Mesodermal cell (in vitro differentiated cells): Measurements from ENCODE around the gene SLCO3A1.

Experiments
- H3K27ac ChIP-seq: 2 replicates; pipeline ENCODE4 v1.7.0; 2013; ENCODE audit warnings: mild to moderate bottlenecking, low read depth, low read length, moderate library complexity; ENCODE audit not compliant: severe bottlenecking
- H3K36me3 ChIP-seq: 2 replicates; pipeline ENCODE4 v1.7.1; 2013; ENCODE audit warnings: mild to moderate bottlenecking, low read length, moderate library complexity; ENCODE audit not compliant: control insufficient read depth, insufficient read depth
- H3K4me1 ChIP-seq: one replicate; pipeline ENCODE4 v1.7.1; 2013; ENCODE audit warnings: mild to moderate bottlenecking, low read length; ENCODE audit not compliant: insufficient read depth, control insufficient read depth, poor library complexity, severe bottlenecking
- H3K4me3 ChIP-seq: 2 replicates; pipeline ENCODE4 v1.7.0; 2013; ENCODE audit warnings: low read length, control low read depth, mild to moderate bottlenecking; ENCODE audit not compliant: insufficient read depth, poor library complexity, severe bottlenecking; ENCODE audit errors: extremely low read depth
- H3K9me3 ChIP-seq: 2 replicates; pipeline ENCODE4 v1.7.1; 2013; ENCODE audit warnings: mild to moderate bottlenecking, low read length, moderate library complexity; ENCODE audit not compliant: control insufficient read depth
- WGBS, 2 experiments: methylation state at CpG; one replicate each; pipeline ENCODE4 v1.1.5; 2013; ENCODE audit warnings: missing lambda C conversion rate in 2 of 2; ENCODE audit not compliant: insufficient coverage in 2 of 2; 5-methylcytosine and 5-hydroxymethylcytosine counted together

Gene SLCO3A1

GRCh38 chr15:92097474-92098178 is 244.1 kb downstream of the SLCO3A1 start:
- 37 to 66% methylated on average over 10 to 15 of the region's 17 CpGs for WGBS, 2 experiments
- Histone ChIP-seq H3K4me1 (peaks cover 6% of the 10 kb centered on the region), H3K4me3 (no peak overlapping the region), H3K36me3 (no peaks in the 10 kb centered on the region), H3K9me3 (no peaks in the 10 kb centered on the region), H3K27ac (no peak overlapping the region)

GRCh38 chr15:92098869-92099268 is 245.4 kb downstream of the SLCO3A1 start:
- Histone ChIP-seq H3K27ac (no peak overlapping the region), H3K4me1 (peaks cover 4% of the 10 kb centered on the region), H3K4me3 (no peak overlapping the region), H3K36me3 (no peaks in the 10 kb centered on the region), H3K9me3 (no peaks in the 10 kb centered on the region)
- 64 to 78% methylated on average over 4 of the region's 5 CpGs for WGBS, 2 experiments

- Histone ChIP-seq H3K9me3 (no peaks in the 10 kb centered on the region), H3K4me1 (peaks cover 4% of the 10 kb centered on the region), H3K4me3 (no peak overlapping the region), H3K36me3 (no peaks in the 10 kb centered on the region), H3K27ac (no peak overlapping the region)
- 89% methylated on average over 1 of the region's 2 CpGs; no CpG with 5 or more reads in 1 of the 2 experiments for WGBS, 2 experiments
Observed at GRCh38 chr15:92100301-92100700, 246.8 kb downstream of the SLCO3A1 start.

- no peak overlapping the region for H3K4me3 ChIP-seq
- H3K9me3 ChIP-seq: no peaks in the 10 kb centered on the region
- no peaks in the 10 kb centered on the region for H3K36me3 ChIP-seq
- H3K4me1 ChIP-seq: peaks cover 4% of the 10 kb centered on the region
- WGBS, 2 experiments: 100% methylated on average over 1 of the region's 2 CpGs; no CpG with 5 or more reads in 1 of the 2 experiments
- no peak overlapping the region for H3K27ac ChIP-seq
Observed at GRCh38 chr15:92100751-92101150, 247.2 kb downstream of the SLCO3A1 start.

GRCh38 chr15:92101708-92102394 is 248.3 kb downstream of the SLCO3A1 start:
- Histone ChIP-seq H3K4me1 (peaks cover 4% of the 10 kb centered on the region), H3K4me3 (no peak overlapping the region), H3K27ac (no peak overlapping the region), H3K36me3 (no peaks in the 10 kb centered on the region), H3K9me3 (no peaks in the 10 kb centered on the region)
- WGBS, 2 experiments: 75 to 76% methylated on average over 8 to 9 of the region's 9 CpGs

GRCh38 chr15:92102395-92102755 is 248.9 kb downstream of the SLCO3A1 start:
- 69 to 93% methylated on average over 2 of the region's 2 CpGs for WGBS, 2 experiments
- Histone ChIP-seq H3K9me3 (no peaks in the 10 kb centered on the region), H3K27ac (no peak overlapping the region)

GRCh38 chr15:92104072-92104471 is 250.6 kb downstream of the SLCO3A1 start:
- Histone ChIP-seq H3K27ac (no peak overlapping the region), H3K4me1 (peaks cover 4% of the 10 kb centered on the region), H3K9me3 (no peaks in the 10 kb centered on the region), H3K36me3 (no peaks in the 10 kb centered on the region), H3K4me3 (no peak overlapping the region)
- 87 to 96% methylated on average over 9 to 14 of the region's 16 CpGs for WGBS, 2 experiments

More at GRCh38 chr15:92102395-92102755, 248.9 kb downstream of the SLCO3A1 start:
- no peaks in the 10 kb centered on the region for H3K36me3 ChIP-seq
- no peak overlapping the region for H3K4me3 ChIP-seq
- H3K4me1 ChIP-seq: peaks cover 4% of the 10 kb centered on the region

GRCh38 chr15:92105611-92106010 is 252.1 kb downstream of the SLCO3A1 start:
- H3K4me3 ChIP-seq: no peak overlapping the region
- WGBS, 2 experiments: 83 to 86% methylated on average over 10 of the region's 10 CpGs
- H3K9me3 ChIP-seq: no peaks in the 10 kb centered on the region
- no peak overlapping the region for H3K27ac ChIP-seq
- no peaks in the 10 kb centered on the region for H3K36me3 ChIP-seq
- peaks cover 4% of the 10 kb centered on the region for H3K4me1 ChIP-seq

GRCh38 chr15:92107510-92107909 is 254.0 kb downstream of the SLCO3A1 start:
- no peaks in the 10 kb centered on the region for H3K4me1 ChIP-seq
- H3K9me3 ChIP-seq: no peaks in the 10 kb centered on the region
- WGBS, 2 experiments: 83% methylated on average over 3 of the region's 4 CpGs
- no peaks in the 10 kb centered on the region for H3K36me3 ChIP-seq
- H3K4me3 ChIP-seq: no peak overlapping the region
- H3K27ac ChIP-seq: no peak overlapping the region

GRCh38 chr15:92109191-92109873 is 255.8 kb downstream of the SLCO3A1 start:
- Histone ChIP-seq H3K9me3 (no peaks in the 10 kb centered on the region), H3K27ac (no peak overlapping the region), H3K36me3 (no peaks in the 10 kb centered on the region), H3K4me3 (no peak overlapping the region), H3K4me1 (no peaks in the 10 kb centered on the region)
- 88 to 91% methylated on average over 8 to 9 of the region's 11 CpGs for WGBS, 2 experiments
